HL-60 (cell line): ENCODE data around the gene ETV6.

Experiments
- DNase-seq, 2 experiments: peaks; one replicate each; pipeline ENCODE4 v3.0.0-alpha.2; 2010 to 2020; ENCODE audit warnings: low read depth in 1 of 2, low spot score in 1 of 2
- H3K27ac ChIP-seq: fragments of 250-450 bp; sonication (Bioruptor Pico); replicated peaks from 2 replicates; pipeline ENCODE4 v1.5.1; 2020; ENCODE audit warnings: mild to moderate bottlenecking, moderate library complexity
- H3K27me3 ChIP-seq: fragments of 250-450 bp; sonication (Bioruptor Pico); 2 replicates; pipeline ENCODE4 v1.5.1; 2021; ENCODE audit warnings: mild to moderate bottlenecking, moderate library complexity; ENCODE audit not compliant: insufficient read depth, poor library complexity, severe bottlenecking
- H3K4me3 ChIP-seq: replicated peaks from 2 replicates; pipeline ENCODE4 v1.5.1; 2011; ENCODE audit warnings: mild to moderate bottlenecking, control low read depth, low read length; ENCODE audit not compliant: insufficient read depth
- CTCF ChIP-seq: IDR thresholded peaks from one replicate; pipeline ENCODE4 v1.5.1; 2011; ENCODE audit warnings: low read length, control low read depth, inconsistent platforms; ENCODE audit not compliant: insufficient read depth
- GABPA ChIP-seq: IDR thresholded peaks from 2 replicates; pipeline ENCODE4 v1.6.1; 2012; ENCODE audit warnings: low read depth
- POLR2AphosphoS5 ChIP-seq: IDR thresholded peaks from 2 replicates; pipeline ENCODE4 v1.6.1; 2012; ENCODE audit warnings: low read depth
- REST ChIP-seq: IDR thresholded peaks from 2 replicates; pipeline ENCODE4 v1.6.1; 2012; ENCODE audit warnings: low read depth; ENCODE audit not compliant: insufficient replicate concordance
- SPI1 ChIP-seq: IDR thresholded peaks from 2 replicates; pipeline ENCODE4 v1.6.1; 2012; ENCODE audit warnings: low read depth, mild to moderate bottlenecking, borderline replicate concordance

Gene ETV6

GRCh38 chr12:11731042-11731357 is 81.5 kb downstream of the ETV6 start:
- TF ChIP-seq REST, result no peak
- no peak for TF ChIP-seq SPI1
- TF ChIP-seq CTCF, result no peak
- TF ChIP-seq POLR2AphosphoS5, result no peak
- Histone ChIP-seq H3K4me3 (no peak overlapping the region), H3K27me3 (no peaks in the 10 kb centered on the region), H3K27ac (peak overlapping the region; percentile 48)
- no peak for DNase-seq

GRCh38 chr12:11731455-11731854 is 82.0 kb downstream of the ETV6 start:
- Histone ChIP-seq H3K27ac (peak overlapping the region; percentile 48), H3K27me3 (no peaks in the 10 kb centered on the region), H3K4me3 (no peak overlapping the region)
- TF ChIP-seq REST (no peak), SPI1 (peak; percentile 25; the same call in 1 of the 2 replicates), CTCF (no peak), GABPA (no peak)
- DNase-seq, result no peak

- H3K4me3 ChIP-seq, result no peak overlapping the region
- TF ChIP-seq GABPA, result no peak
- no peak for TF ChIP-seq REST
- no peak for TF ChIP-seq SPI1
- no peak for TF ChIP-seq CTCF
- no peak for TF ChIP-seq POLR2AphosphoS5
- DNase-seq, result no peak
- peak overlapping the region; percentile 48 for H3K27ac ChIP-seq
- H3K27me3 ChIP-seq, result no peaks in the 10 kb centered on the region
Measured at GRCh38 chr12:11732023-11732422, 82.5 kb downstream of the ETV6 start.
